Right renal pelvis (tissue), 4 donors: Measurements from ENCODE around the gene KCNJ18. TPM values are rescaled to one million over a fixed set of nuclear protein-coding genes. Genes with fewer than 3 reads are reported as not detected.
"Not testable (repeated sequence)": the region's sequence is repeated elsewhere in the genome, so short reads cannot be mapped to it uniquely, and the experiment has no call there.

Source experiments
- DNase-seq, 4 donors: peaks; one replicate each; pipeline ENCODE4 v3.0.0-alpha.2; 2013; ENCODE audit warnings: low read depth in 4 of 4, low spot score in 3 of 4, missing footprints in 1 of 4
- polyA plus RNA-seq, 4 donors: library from polyadenylated mRNA; unstranded; fragments of 120-200 nt; gene quantifications; one replicate each; pipeline ENCODE4 v1.2.1, GENCODE V29; 2013; ENCODE audit not compliant: insufficient read length in 4 of 4

Gene KCNJ18
- polyA plus RNA-seq, 4 donors: not detected

DNA sequence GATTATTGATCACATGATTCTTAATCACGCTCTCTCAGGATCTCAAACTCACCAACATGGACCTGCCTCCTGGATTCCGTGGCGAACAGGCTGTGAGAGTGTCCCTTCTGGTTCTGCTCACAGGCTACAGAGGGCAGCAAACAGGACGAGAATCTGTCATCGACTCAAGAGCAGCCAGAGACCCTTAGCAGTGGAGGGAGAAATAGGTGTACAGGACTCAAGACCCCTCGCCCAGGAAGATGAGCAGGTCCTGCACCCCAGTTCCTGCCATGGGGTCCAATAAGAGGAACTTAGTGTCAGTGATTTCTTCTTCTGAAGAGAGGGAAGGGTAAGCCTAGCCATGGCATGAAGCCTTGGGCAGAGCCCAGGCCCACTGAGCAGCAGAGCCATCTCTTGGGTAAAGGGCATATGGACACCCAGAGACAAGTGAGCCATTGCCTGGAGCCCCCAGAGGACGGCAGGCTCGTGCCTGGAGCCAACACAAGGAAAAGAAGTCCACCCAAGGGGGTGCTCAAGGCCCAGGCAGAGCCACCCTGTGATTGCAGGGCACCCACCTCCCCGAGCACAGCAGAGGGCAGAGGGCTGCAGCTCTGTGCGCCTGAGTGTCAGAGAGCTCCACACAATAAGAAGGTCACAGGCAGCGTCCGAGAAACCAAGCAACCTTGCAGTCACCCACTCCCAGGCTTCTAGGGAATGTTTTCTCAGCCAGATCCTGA is 27.3 kb downstream of the KCNJ18 start:
- not testable (repeated sequence) for DNase-seq

DNA sequence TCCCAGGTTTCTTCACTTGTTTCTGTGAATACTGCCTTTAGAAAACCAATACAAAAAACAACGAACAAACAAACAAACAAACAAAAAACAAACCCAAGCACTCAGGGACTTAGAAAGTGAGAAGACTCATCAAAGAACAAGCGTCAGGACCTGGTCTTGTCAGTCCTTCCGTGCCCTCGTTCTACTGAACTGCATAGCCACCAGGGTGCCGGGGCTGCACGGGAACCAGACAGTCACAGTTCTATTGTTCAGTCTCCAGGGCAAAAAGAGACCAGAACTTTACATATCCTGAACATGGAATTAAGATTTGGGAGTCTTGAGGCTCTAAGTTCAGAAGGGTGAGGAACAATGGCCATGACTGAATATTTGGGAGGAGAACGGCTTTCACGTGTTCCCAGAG is 28.2 kb downstream of the KCNJ18 start:
- not testable (repeated sequence) for DNase-seq

DNA sequence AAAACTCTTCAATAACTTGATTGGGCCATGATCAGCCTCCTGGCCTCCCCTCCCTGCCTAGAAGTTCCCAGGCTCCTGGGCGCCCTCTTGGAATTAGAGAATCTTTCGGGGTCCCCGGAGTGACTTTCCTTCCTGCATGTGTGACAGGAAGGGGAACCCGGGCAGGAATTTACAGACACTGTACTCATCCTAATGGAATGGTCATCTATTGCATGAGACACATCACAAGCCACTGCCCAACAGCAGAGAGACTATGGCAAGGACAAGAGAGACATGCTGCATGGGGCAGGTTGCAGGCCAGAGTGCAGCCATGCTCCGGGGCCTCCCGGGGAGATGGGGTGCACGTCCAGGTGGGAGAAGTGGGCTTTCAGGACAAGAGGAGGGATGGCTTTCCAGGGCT is 29.9 kb downstream of the KCNJ18 start:
- DNase-seq: not testable (repeated sequence)

DNA sequence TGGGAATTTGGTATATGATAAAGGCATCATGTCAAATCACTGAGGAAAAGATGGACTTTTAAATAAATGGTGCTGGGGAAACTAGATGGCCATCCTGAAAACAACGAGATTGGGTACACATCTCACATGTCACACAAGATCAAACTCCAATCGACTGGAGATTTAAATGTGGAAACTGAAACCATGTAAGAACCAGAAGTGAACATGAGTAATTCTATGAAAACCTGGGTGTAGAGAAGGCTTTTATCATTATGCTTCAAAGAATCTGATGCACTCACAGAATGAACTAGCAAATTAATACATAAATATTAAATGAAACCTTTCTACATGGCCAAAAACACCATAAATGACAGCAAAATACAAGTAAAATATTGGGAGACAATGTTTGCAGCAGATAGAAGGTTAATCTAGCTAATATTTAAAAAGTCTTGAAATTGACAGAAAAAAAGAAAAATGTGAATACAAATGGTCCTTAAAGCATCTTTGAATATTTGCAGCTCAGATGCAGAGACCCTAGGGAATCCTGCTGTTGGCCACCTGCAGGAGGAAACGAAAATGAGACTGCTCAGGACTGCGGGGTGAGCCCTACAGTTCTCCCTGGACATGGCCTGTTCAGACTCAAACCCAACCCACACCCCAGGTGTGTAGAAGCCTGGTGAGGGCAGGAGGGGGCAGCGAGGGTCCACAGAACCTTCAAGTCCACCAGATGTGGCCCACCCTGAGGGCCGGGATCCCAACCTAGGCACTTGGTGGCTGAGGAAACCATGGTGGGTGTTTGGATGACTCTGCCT is 32.1 kb downstream of the KCNJ18 start:
- DNase-seq: not testable (repeated sequence)

DNA sequence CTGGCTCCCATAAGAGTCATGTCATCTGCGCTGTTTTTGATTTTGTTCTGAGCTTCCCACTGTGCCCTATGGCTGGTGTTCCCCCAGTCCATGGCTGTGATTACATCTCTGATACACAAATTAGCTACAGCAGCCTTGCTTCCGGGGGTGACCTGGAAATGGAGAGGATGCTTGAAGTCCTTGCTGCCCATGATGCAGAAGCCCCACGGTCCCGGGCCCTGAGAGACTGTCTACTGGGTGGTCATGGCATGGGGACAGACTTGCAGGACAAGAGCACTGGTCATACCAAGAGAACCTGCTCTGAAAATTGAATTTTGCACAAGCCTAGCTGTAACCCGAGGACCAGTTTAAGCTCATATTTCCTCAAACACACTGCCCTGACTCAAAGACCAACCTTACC is 38.8 kb downstream of the KCNJ18 start:
- DNase-seq: not testable (repeated sequence)

DNA sequence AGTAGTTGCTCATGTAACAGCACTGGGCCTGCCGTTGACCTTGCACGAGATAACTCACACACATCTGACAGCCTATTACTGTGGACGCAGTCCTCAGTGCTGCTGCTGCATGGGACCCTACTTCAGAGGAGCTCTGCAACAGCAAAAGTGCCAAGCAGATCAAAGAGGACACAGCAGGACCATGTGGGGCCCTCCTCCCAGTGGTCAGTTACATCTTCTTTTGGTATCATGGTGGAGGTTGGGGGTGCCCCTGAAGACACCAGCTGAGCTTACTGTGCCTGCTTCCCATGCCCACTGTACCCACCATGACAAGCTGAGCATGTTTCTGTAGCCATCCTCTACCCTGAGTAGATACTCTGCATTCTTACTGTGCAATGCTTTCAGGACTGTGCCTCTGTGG is 41.6 kb downstream of the KCNJ18 start:
- DNase-seq: not testable (repeated sequence)

DNA sequence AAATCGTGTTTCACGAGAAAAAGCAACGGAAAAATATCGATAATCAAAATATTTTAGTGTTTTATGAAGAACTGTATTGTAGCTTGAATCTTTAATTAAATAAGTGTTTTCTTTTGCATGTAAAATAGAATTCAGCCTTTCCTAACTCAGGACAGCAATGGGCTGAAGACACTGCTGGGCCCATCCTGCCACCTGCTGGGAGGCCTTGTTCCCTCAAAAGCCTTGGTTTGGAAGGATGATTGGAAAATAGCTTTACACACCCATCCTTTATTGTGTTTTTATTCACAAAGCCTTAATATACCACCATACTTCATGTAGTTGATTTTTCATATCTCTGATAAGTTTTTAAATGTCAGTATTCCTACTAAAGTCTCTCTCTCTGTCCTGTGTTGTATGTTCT is 43.5 kb downstream of the KCNJ18 start:
- DNase-seq: not testable (repeated sequence)

DNA sequence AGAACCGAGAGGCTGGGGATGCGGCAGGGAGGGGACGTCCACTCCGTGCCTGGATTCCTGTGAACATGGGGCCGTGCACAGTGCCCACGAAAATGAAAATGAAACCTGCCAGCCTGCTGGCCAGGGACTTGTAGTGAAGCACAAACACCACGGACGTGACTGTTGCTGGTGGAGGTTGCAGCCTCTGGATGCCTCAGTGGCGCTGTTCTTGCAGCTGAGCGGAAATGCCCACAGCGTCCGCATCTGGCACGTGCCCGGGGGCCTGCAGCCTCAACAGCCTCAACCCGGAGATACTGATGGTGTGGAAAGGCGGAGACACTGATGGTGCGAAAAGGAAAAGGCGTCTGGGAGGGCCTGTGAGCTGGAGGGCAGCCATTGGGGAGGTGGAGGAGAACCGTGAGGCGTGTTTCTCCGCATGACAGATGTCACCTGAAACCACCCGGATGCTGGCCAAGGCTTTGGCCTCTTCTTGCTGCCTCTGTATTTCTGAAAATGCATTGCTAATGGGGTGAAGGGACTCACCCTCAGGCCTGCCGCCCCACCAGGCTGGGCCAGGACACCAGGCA is 44.8 kb downstream of the KCNJ18 start:
- DNase-seq: not testable (repeated sequence)

DNA sequence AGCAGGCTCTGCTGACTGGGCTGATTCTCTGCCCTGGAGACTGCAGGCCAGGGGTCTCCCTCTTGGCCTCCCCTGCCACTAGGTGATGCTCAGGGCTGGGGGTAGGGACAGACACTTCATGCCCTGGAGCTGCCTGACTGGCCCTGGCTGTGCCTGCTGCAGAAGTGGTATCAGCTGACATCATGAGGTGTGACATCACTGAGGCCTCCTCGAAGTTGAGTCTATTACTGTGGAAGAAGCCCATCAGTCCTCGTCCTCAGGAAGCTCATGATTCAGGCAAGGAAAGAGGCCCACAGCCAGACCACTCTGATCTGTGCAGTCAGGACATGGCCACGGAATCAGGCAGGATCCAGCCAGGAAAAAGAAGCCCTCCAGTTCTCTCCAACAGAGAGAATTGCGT is 45.9 kb downstream of the KCNJ18 start:
- not testable (repeated sequence) for DNase-seq

DNA sequence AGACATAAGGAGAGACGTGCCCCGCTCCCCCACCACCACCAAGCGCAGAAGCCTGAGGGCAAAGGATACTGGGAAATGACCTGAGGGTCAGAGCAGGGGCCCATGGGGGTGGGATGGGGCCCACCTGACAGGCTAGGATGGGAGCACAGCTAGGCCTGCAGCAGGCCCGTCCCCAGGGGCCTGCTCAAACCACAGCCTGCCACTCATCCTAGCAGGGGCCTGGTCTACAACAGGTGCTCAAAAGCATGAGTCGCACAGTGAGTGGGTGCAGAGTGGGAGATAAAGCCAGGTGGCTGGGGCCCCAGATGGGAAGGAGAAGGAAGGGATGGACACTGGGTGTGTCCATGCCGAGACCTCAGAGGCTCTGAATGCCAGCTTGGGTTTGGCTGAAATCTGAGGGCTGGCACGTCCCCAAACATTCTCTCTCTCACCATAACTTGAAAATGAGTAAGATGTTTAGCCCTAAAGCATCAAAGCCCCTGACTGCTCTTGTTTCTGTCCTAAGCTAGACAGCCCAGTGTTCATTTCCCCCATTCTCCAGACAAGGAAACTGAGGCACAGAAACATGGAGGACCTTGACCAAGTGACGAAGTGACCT is 46.7 kb downstream of the KCNJ18 start:
- DNase-seq: not testable (repeated sequence)

DNA sequence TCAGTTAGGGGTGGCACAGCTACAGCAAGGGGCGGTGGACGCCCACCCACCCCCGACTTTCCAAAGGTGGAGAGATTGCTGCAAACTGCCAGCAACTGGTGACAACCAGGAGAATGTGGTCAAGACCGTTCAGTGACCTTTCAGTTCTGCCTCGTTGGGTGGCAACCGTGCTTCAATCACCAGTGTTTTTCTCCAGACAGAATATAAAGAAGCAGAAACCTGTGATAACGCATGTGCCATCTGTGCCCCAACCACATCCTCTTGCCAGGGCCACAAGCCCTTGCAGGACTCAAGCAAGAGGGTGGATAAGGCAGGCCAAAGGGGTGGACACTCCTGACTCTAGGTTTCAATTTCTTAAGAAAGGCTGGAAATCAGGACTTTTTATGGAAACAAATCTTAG is 47.2 kb downstream of the KCNJ18 start:
- DNase-seq: not testable (repeated sequence)

DNA sequence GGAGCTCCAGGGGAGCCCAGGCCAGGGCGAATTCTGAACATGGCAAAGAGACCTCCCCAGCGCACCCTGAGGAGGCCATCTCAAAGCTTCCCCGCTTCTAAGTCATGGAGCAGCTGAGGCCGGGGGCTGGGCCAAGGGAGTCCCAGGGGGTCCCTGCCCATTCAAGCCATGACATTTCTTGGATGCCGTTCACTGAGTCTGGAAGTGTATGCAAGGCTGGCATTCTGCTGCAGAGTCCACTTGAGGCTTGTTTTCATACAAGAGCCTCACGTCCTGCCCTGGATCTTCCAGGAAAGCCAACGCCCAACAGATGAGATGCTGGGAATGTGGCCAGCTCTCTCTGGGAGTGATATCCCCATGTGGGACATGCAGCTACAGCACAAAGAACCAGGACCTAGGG is 48.5 kb downstream of the KCNJ18 start:
- not testable (repeated sequence) for DNase-seq

DNA sequence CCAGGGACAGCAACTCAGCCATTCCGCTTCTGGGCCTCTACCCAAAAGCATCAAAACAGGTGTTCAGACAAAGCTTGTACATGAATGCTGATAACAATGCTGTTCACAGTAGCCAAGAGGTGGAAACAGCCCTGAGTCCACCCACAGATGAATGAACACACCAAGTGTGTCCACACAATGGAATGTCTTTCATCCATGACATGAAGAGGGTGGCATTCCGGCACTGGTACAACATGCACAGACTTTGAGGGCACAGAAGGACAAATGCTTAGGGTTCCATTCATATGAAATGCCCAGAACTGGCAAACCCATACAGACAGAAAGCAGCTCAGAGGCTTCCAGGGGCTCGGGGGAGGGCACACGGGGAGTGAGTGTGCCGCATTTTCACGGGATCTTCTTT is 49.2 kb downstream of the KCNJ18 start:
- not testable (repeated sequence) for DNase-seq

DNA sequence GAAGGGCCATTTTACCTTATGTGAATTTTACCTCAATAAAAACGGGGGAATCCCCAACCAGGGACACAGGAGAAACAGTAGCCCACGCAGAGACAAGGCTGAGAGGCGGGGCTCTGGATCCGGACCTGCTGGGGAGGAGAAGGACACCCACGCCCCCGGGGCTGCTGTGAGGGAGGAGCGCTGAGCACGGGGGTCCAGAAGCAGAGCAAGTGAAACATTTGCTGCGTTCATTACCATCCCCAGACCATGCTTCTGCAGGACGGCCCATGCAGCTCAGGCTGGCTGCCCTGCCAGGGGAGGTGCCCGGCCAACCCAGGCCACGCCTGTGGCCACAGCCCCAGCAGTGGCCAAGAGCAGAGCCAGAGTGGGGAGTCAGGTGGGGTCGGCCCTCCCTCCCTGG is 50.0 kb downstream of the KCNJ18 start:
- no peak for DNase-seq

DNA sequence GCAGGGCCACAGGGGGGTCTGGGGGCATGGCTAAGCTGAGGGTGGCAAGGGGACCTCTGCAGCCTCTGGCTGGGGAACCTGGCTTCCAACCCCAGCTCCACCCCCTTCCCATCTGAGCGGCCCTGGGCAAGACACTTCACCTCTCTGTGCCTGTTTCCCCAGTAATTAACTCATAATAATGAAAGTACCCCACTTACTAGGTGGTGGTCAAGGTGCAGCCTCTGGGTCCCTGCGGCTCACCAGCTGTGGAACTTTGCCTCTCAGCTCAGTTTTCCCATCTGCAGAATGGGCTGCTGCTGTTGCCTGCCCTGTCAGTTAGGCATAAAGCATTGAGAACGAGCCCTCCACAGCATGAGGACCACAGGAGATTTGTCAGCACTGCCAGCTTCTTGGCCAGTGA is 51.8 kb downstream of the KCNJ18 start:
- DNase-seq: not testable (repeated sequence)

DNA sequence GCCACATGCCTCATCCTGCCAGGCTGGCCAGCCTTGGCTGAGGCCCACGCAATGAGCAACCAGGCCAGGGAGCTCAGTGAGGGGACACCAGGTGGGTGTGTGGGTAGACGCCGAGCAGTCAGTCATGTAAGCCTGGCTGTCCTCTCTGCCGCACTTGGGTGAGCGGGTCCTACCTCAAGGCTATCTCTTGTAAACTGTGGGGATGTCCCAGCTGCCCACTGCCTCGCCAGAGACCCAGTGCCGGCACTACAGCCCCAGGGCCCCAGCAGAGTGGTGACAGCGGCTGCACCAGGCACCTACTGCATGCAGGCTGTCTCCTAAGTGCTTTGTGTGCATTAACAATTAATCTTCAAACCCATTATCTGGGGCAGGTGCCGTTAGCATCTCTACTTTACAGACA is 52.3 kb downstream of the KCNJ18 start:
- DNase-seq: not testable (repeated sequence)

DNA sequence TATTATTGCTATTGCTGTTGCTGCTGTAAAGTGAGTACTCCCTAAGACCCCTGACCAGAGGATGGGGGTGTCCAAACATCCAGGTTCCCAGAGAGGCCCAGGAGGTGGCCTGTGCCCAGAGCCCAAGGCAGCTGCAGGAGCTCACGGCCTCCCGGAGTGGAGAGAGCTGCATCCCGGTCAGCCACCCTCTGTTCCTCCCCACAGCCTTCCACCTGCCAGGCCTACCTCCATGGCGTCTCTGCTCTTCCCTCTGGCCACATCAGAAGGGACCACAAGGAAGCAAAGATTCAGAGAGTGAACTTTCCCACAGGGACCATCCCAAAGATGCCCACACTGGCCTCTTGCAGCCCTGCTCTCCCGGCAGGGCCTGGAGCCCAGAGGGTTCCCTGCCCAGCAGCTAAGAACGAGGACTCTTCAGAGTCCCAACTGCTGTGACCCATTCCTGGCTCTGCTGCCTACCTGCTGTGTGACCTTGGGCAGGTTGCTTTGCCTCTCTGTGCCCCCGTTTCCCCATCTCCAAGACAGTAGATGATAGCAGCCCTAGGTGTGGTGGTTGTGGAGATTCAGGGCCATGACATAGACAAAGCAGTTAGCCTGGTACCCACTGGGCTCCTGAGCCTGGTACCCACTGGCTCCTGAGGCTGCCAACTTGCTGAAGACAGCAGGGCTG is 53.2 kb downstream of the KCNJ18 start:
- DNase-seq: not testable (repeated sequence)

DNA sequence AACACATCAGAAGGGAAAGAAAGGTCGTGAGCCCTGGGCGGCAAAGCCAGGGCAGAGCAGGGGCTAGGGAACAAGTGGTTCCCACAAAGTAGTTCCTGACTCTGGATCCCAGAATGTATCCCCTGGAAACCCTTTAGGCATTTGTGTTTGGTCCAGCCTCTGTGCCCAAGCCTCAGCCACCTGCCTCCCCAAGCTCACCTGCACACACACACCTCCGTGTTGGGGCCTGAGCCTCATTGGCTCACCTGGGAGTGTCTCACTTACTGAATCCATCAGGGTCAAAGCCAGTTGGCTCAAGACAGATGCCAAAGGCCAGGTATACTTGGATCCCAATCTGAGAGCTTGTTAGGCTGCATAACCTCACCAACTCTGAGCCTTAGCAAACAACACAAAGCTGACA is 54.1 kb downstream of the KCNJ18 start:
- not testable (repeated sequence) for DNase-seq

DNA sequence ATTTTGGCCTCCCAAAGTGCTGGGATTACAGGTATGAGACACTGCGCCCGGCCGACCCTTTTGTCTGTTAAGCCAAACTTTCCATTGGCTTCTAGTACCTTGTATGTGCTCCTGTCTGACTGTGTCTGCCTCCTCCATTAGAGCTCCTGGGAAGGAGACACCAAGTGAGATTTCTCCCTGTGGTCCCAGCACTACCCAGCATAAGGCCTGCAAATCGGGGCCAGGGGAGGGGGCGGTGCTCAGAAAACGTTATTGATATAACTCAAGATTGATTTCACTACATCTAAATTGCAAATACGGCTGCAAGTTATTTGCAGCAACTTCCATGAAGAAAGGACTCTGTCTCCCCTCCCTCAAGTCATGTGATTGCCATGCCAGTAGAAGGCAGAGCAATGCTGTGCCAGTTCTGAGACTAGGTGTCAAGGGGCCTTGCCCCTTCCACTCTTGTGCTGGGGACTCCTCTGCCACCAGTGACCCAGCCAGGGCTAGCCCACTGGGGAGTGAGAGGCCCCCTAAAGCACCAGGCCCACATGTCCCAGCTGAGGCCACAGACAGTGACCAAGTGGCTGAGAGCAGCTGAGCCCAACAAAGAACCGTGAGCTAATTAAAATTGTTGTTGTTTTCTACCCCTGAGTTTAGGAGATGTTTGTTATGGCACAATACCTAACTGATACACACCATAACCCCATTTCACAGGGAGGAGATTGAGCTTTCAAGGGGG is 55.0 kb downstream of the KCNJ18 start:
- not testable (repeated sequence) for DNase-seq

DNA sequence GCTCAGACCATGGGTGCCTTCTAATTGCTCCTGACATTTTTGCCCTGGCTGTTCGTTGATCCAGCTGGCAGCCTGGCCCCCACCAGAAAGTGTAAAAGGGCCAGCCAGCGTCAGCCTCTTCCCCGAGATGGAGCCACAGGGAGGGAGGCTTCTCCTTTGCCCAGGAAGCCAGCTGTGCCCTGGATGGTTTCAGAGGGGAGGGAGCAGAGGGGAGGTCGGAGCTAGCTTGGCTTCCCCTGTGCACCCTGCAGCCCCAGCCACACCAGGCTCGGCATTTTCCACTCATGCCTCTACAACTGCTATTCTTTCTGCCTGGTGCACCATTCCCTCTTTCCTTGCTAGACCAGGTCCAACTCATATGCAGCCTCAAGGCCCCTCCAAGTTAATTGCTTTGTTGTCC is 56.4 kb downstream of the KCNJ18 start:
- not testable (repeated sequence) for DNase-seq
